GM18511 (cell line): ENCODE measurements around the gene TBC1D22A.
"Not testable (repeated sequence)": the region's sequence is repeated elsewhere in the genome, so short reads cannot be mapped to it uniquely, and the experiment has no call there.

ENCODE experiments used
- ATAC-seq: cut with Tn5 transposase; IDR thresholded peaks from one replicate; pipeline ENCODE4 v1.9.1; 2021; ENCODE audit warnings: mild to moderate bottlenecking, moderate library complexity; ENCODE audit not compliant: unreplicated experiment

TBC1D22A gene

DNA sequence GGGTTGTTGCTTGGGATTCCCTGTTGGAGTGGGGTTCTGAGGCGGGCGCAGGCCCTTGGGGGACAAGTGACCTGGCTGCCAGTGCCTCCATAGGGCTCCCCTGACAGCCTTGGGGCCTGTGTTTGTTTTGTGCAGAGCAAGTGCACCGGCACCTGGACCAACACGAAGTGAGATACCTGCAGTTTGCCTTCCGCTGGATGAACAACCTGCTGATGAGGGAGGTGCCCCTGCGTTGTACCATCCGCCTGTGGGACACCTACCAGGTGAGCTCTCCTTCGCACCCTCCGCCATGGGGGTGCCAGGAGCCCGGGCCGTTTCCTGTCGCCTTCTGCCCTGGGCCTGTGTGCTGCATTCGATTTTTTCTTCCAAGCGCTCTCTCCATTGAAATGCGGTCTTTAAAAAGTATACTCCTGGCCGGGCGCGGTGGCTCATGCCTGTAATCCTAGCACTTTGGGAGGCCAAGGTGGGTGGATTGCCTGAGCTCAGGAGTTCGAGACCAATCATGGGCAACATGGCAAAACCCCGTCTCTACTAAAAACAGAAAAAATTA, 274.6 kb downstream of the TBC1D22A start:
- ATAC-seq = no peak

DNA sequence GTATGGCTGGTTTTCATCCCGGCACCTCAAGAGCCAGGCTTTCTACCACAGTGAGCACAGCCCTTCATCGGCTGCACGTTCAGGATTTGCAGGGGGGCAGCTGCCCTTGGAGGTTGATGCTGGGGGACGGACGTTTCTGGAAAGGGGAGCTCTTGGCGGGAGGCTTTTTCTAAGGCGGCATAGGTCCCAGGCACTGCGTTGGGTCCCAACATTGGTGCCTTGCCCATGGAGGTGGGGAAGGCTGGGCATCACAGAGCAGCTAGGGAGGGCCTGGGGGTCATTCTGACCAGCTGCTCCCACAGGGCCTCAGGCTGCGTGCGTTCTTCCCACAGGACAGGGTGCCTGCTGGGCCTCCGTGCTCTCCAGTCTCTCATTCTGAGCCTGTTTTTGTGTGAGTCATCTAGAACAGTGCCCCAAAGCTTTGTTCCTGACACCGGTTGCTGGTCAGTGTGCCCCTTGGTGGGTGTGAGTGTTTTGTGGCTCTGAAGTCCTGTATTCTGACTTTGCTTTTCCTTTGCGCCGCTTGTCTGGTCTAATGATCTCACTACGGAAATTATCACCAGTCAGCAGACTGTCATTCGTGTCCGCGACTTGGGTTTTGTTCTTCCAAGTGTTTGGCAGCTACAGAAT, 275.9 kb downstream of the TBC1D22A start:
- no peak for ATAC-seq

DNA sequence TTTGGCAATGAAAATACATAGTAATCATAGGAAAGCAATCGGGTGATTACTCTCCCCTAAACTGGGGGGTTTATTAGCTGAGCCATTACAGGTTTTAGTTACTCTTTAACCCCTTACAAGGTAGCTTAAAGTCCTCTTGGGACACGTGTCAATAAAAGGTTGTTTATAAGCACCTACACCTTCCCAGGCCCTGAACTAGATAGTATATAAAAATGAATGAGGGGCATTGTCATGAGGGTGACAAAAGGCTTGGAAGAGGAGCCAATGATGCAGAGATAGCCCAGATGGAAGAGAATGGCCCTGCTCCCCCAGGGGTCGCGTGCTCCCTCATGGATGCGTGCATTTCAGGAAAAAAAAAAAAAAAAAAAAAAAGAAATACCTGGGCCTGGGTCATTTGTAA, 276.9 kb downstream of the TBC1D22A start:
- ATAC-seq = no peak

DNA sequence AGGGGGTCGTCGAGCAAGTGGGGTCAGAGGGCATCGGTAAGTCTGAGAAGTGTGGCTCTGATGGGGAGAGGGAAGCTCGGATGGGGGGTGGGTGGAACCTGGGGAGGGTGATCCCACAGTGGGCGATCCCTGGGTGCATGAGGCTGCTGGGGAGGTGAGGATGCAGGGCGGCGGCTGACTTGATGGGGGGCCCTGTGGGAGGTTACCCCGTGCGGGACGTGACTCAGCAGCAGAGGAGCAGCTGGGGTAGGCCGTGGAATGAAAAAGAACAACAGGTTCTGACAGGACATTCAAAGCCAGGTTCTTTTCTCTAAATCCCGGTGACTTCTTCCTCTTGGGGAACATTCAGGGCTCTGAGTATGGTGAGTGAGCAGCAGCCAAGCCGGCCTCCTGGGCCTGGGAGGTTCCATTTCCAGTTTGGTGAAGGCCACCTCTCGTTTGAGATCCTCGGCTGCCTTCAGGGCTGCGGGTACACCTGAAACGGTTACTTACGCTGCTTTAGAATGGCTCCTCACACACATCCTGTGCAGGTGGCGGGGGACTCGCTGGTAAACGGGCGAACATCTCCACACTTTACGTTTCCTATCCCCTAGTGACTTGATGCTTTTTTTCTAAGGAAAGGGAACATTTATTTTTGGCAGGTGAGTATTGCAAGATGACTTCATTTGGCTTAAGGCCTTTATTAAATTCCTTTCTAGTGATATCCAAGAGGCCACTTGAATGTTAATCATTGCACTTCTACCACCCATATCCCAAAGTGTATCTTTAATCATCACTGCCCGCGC, 278.2 kb downstream of the TBC1D22A start:
- ATAC-seq = no peak

DNA sequence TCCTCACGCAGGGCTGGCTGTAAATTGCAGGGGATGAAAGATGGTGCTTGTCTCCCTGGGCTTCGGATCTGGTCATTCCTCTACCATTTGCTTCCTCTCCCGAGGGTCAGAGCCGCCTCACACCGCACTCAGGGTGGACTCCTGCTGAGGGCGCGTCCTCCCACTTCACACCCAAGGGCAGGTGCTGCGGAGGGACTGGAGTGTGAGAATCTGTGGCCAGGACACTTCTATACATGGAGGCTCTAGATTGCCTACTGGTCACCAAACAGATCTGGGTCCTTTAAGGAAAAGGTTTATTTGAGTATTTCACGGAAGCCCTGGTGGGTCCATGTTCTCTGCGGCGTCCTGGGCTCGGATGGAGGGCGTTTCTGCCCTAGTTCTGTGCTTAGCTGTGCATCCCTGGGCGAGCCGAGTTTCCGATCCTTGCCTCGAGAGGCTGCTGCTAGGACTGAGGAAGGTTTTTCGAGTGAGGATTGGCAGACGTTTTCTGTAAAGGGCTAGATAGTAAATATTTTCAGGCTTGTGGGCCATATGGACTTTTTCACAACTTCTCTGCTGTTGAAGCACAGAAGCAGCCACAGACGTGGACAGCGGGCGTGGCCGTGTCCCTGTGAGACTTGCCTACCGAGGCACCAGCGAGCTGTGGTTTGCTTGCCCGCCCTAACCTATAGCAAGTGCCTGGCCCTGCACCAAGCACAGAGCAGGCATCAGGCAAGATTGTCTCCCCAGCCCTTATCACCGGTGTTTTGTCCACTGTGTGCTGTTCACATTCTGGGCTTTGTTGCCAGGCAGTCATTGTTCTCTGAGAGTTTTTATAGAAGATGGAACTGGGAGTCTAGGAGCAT, 279.0 kb downstream of the TBC1D22A start:
- no peak for ATAC-seq

DNA sequence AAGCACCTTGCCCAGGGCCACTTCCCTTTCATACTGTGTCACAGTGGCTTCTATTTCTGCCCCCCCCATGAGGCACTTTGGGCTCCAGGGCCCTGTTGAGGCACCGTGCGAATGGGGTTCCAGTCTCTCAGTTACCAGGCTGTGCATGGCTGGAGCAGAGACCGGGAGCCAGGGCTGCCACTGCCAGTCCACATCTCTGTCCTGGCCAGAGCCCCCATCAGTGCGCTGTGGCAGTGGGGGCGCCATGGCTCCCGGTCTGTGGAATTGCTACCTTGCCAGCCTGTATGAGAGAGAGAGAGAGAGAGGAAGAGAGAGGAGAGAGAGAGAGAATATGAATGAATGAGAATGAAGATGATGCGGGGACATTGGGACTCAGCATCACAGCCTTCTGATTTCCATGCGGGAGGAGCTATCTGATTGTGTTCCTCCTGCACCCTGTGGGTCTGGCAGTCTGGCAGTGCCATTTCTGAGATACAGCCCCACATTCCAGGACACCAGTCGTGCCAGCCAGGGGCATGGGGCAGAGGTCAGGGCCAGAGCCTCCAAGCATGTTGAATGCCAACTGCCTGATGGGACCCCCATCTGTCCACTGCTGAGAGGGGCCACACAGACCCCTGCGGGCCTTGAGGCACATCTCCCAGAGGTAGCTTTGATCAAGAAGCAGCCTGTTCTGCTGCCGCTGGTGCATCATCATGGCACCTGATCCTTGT, 279.8 kb downstream of the TBC1D22A start:
- no peak for ATAC-seq

DNA sequence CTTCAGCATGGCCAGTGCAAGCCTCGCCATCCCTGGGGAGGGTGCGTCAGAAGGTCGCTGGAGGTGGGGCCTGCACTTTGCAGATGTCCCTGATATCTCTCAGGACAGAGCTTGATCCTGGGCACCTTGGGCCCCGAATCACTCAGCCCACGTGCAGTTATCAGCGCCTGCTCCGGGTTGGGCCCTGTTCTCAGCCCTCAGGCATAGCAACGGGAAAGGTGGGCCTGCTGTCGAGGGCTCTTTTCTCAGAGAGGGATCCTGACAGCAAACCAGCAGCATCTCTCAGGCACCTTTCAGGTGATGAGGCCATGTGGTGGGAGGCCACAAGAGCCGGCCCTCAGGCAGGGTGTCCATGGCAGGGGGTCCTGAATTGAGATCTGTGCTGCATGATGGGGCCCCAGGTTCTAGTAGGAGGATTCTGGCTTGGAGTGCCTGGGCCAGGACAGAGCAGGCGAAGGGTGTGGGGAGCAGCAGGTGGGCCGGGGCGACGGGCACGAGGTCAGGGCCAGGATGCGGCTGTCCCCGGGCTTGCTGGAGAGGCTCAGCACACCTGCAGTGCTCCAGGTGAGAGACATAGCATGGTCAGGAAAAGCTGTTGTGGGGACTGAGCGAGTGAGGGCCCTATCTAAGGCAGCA, 280.5 kb downstream of the TBC1D22A start:
- no peak for ATAC-seq

DNA sequence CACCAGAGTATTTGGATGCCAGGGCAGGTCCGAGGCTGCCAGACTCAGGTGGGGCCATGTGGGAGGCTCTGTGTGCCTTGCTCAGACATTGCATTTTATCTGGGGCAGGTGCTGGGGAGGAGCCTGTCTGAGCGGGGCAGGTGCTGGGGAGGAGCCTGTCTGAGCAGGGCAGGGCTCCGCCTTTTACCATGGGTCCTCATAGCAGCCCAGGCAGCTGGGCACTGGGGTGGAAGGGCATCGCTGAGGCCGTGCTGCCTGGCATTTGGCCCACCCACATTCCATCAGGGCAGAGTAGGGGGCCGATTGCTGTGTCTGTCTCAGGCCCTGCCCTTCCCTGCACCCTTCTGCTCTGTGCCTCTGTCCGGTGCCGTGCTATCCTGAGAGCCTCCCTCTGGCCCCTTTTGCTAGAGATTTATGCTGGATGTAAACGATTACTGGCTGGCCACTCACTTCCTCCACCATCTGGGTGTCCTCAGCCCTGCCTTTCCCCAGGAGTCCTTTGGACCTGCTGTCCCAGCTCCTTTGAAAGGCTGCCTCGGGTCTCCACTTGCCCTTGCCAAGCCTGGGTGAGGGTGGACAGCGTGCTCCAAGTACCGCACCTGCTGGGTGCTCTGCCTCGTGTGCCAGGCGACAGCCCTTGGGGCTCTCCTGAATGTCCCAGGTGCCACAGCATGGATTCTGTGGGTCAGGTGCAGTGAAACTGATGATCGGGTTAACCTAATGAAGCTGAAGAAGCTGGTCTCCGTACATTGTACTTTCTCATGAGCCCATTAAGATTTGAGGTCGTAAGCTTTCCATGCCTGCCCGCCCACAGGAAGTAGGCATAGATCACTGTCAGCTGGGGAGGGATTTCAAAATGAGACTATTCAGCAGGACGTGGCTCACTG, 281.6 kb downstream of the TBC1D22A start:
- ATAC-seq = no peak

DNA sequence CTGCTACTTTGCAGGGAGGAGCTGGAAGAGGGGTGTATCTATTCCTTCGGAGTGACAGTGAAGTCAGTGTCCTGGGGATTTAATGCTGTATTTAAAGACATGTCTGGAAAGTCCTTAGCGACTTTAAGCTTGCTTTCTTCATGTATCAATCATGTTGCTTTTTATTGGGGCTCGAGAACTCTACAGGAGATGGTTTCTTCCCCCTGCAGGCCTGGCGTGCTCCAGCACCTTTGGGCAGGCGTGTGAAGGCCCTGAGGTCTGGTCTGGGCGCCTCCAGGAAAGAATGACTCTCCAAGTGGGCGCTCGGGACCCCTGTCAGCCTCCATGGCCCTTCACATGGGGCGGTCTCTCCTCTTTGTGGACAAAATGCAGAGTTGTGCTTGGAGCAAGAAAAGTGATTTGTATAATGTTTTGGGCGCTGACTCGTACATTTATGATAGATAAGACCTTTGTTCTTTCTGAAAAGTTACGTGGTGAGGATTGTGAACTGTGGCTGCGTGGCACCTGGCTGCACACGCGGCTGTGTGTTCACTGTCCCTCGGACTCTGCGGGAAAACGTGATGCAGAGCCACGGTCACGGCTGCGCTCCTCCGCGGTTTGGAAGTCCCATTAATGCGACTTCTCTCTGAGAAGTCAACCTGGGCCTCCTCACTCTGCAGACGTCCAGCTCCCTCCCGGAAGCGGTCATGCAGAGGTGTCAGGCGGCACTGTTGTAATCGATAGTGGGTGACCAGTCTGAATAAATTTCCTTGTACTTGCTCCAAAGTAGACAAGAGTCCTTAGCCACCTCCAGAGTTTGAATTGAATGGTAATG, 282.5 kb downstream of the TBC1D22A start:
- ATAC-seq = no peak

DNA sequence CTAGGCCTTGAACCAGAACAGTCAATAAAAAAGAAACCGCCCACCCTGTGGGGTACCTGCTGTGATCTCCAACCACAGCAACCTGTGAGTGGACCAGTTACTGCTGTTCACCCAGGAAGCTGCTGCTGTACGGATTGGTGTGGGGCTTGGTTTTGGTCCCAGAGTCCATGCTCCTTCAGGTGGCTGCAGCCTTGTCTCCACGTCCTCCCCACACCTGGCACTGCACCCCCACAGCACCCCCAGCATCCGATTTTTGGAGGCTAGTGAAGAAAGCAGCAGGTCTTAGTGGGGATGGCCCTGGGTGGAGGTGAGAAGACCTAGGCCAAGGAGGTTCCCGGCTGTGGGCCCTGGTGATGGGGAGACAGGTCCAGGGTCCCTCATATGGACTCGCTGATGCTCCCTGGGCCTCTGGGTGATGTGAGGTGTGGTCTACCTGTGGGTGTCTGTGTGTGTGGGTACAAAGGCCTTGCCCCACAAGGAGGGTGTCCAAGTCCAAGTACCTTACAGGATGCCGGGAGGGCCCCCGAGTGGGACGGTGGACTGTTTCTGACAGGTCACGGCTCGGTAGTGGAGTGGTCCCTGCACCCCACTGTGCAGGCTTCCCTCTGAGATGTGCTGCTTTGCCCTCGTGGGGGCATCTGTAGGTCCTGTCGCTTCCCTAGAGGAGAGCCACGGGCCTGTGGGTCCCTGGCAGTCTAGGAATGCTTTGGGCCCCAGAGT, 283.4 kb downstream of the TBC1D22A start:
- no peak for ATAC-seq

DNA sequence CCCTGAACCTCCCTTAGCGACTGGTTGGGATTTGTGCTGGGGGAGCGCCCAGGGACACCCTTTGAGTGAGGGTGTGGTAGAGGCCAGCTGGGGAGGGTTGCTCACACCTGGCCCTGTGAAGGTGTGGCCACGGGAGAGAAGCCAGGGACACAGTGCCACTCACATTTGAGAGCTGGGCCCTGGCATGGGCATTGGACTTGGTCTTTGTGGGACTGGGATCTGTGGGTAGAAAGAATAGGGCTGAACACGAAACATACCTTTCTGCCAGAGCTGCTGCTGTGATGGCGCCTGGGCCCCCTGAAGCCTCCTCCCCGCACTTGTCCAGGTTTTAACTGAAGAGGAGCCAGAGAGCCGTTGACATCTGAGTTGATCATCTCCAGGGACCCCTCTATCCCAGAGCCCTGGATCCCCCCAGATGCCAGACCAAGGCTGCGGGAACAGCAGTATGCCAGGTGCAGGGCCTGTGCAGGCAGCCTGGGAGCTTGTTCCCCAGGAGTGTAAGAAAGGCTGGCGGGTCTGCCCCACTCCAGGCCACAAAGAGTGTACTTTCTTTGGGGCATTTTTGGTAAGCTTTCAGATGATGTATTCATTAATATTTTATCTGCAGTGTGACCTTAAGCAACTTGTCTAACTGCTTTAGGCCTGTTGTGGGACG, 284.1 kb downstream of the TBC1D22A start:
- ATAC-seq = no peak

DNA sequence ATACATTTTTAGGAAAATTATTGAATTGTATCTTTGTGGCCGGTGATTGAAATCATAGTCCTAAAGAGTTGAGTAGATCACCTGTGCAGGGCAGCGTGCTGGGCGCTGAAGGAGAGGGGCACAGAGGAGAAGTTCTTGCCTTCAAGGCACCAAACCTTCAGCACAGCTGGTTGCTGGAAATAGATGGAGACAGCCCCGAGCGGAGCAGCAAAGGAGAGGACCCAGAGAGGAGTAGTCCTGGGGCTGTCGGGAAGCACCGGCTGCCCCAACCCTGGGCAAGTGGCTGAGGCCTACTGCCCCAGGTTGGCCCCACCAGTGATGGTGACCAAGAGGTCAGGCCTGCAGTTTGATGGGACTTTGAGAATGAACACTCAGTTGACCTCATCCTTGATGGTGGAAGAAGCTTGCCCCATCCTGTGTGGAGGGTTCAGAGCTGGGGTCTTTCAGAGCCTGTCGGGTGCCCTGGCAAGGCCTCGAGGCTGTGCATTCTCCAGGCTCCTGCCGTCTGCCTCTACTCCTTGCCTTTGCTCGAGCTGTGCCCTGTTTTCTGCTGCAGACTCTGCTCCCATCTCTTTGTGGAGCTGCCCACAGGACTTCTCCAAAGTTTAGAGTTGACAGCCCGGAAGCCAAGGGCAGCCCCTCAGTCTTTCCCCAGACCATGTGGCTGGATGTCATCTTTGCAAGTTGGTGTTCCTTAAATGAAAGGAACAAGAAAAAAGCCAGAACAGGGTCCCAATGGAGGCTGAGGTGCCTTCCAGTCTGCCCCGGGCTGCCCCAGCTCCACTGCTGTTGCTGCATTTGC, 285.1 kb downstream of the TBC1D22A start:
- ATAC-seq = no peak

DNA sequence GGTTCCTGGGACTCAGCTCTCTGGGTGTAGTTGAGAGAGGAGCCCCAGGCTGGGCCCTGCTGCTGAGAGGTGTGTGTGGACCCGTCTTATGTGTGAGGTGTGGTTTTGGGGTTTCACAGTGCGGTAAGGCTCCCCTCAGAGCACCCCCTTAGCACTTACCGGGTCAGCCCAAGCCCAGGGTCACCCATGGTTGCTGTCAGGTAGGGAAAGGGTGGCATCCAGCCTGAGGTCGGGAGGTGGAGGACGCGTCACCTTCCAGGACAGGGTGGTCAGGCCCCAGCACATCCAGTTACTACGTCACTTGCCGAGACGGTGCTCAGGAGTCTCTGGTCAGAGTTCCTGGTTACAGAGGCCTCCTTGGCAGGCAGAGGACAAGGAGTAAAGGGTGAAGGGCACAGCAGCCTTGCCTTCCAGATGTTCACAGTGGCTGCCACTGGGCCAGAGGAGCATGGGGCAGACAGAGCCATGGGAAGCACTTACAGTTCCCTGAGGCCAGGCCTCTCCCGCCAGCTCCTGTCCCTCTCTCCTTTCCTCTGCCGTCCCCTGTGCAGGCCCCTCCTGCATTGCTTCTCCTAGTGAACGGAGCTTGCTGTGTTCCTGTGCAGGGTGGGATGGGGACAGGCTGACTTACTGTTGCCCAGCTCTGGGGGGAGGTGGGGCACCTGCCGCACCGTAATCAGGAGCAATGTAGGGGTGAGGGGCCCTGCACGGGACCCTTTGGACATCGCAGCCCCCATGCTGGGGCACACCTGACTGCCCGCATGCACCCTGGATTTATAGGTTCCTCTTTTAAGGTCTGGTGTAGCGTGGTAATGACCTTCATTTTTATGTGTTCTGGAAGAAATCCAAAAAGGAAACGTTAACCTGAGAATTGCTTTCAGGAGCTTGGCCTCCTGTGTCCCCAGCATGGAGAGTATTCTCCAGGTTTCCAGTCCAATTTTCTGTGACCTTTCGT, 285.9 kb downstream of the TBC1D22A start:
- no peak for ATAC-seq

DNA sequence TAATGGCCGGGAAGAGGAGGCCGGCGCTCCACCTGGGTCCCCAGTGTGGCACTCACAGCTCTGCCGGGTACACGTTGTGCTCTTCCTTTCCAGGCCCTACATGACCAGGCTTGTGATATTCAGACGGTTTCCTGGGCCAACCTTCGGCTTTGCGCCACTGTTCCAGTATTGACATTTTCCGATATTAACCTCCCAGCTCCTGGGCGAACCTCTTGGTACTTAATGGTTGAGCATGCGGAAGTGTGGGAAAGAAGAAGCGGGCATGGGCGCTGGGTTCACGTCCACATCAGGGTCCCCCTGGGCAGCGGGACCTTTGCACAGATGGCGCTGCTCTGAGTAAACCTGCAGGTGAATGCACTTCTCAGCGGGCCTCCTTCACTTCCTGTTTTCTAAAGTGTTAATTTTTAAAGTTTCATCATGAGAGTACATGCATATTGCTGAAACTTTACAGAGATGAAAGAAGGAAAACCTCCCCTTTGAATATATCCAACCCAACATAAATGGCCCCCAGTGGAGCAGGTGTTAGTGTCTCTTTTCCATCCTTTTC, 286.7 kb downstream of the TBC1D22A start:
- no peak for ATAC-seq

DNA sequence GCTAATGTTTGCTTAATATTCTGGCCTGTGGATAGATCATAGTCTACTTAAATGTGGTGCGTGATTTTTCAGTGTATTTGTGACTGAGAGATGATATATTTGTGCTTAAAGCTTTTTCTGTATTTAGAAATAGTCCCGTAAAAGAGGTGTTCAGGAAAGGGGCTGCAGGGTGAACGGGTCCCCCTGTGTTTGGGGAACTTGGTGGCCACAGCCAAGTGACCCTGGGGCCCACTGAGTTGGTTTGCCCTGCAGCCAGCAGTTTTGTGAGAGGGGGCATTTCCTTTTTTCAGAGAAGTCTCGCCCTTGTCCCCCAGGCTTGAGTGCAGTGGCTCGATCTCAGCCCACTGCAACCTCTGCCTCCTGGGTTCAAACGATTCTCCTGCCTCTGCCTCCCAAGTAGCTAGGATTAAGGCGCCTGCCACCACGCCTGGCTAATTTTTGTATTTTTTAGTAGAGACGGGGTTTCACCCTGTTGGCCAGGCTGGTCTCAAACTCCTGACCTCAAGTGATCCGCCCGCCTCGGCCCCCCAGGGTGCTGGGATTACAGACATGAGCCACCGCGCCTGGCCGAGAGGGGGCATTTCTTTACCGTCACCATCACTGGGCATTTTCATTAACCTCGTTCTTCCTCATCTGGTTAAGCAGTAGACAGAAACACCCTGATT, 287.4 kb downstream of the TBC1D22A start:
- not testable (repeated sequence) for ATAC-seq
